GM12872 (cell line): Measurements from ENCODE around the gene CLSTN2.

ENCODE experiments used
- TF ChIP-seq, protein P1 (sequence below): IDR thresholded peaks from 3 replicates; pipeline ENCODE4 v1.5.1; 2011; ENCODE audit warnings: low read depth, mild to moderate bottlenecking, low read length, moderate library complexity; ENCODE audit not compliant: insufficient read depth

CLSTN2 gene

DNA sequence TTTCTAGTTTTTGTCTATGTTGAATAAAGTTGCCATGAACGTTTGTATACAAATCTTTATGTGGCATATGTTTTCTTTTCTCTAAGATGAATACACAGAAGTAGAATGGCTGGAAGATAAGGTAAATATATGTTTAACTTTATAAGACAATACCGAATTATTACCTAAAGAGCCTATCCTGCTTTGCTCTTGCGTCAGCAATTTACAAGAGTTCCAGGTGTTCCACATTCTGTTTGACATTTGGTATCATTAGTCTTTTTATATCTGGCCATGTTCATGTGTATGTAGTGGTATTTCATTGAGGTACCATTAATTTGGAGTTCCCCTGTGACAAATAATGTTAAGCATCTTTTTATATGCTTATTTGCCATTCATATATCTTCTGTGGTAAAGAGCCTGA lies 668.8 kb downstream of the CLSTN2 start:
- TF ChIP-seq, protein P1, sequence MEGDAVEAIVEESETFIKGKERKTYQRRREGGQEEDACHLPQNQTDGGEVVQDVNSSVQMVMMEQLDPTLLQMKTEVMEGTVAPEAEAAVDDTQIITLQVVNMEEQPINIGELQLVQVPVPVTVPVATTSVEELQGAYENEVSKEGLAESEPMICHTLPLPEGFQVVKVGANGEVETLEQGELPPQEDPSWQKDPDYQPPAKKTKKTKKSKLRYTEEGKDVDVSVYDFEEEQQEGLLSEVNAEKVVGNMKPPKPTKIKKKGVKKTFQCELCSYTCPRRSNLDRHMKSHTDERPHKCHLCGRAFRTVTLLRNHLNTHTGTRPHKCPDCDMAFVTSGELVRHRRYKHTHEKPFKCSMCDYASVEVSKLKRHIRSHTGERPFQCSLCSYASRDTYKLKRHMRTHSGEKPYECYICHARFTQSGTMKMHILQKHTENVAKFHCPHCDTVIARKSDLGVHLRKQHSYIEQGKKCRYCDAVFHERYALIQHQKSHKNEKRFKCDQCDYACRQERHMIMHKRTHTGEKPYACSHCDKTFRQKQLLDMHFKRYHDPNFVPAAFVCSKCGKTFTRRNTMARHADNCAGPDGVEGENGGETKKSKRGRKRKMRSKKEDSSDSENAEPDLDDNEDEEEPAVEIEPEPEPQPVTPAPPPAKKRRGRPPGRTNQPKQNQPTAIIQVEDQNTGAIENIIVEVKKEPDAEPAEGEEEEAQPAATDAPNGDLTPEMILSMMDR, result no peak

DNA sequence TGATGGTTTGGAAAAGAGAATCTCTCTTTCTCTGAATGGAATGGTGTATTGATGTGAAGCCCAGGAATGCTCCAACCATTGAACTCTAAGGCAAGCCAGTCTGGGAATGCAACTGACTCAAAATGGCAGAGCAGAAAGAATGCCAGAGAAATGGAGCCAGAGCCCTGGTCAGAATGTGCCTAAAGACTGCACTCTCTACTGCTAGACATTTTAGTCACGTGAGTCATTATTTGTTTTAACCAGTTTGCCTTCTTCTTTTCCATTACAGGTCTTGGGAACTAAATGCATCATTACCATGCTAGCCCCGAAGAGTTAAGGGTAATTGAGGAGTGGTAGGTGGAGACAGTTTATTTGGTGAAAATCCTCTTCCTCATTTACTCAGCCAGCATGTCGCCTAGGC lies 675.6 kb downstream of the CLSTN2 start:
- TF ChIP-seq, protein P1, result no peak

DNA sequence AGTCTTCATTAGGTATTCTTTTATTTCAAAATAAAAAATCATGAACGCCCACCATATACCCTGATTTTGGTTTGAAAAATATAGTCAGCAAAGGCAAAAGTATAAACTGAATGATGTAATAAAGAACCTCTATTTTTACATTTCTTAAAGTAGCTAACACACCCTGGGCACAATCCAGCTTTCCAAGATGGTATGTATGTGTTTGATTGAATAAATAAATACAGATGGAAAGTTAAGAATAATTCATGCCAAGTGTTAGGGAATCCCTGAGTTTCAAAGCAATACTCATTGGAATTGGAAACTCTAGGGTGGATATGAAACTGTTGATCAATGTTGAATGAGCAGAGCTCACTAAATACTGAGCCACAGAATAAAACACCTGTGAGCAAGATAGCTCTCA lies 679.0 kb downstream of the CLSTN2 start:
- TF ChIP-seq, protein P1, result no peak

DNA sequence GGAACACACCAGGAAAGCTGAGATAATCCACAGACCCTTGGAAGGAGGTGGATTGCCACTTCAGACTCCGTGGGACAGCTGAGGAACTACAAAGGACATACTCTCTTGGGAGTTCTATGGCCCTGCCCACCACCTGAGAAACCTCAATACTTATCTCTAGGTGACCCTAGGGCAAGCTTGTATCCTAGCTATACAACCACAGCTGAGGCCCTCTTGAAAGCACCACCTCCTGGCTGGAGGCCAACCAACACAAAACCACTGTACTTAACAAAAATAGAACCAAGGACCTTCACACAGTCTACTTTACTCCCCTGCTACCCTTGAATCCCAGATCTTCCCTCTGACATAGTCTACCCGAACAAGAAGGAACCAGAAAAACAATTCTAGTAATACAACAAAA lies 682.1 kb downstream of the CLSTN2 start:
- TF ChIP-seq, protein P1, result no peak

DNA sequence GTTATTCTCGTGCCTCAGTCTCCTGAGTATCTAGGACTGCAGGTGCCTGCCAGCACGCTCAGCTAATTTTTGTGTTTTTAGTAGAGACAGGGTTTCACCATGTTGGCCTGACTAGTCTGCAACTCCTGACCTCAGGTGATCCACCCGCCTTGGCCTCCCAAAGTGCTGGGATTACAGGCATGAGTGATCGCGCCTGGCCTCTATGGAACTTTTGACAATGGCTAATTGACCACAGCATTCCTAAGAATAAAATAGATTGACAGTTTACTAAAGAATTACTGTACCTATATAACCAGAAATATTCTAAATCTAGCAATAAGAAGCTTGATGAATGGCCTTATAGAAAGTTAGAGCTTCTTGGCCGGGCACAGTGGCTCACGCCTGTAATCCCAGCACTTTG lies 691.9 kb downstream of the CLSTN2 start:
- TF ChIP-seq, protein P1, result no peak
